Kidney (tissue), 14 donors: ENCODE results near the gene URM1. TPM values are rescaled to one million over a fixed set of nuclear protein-coding genes. Genes with fewer than 3 reads are reported as not detected.
A peak's percentile ranks its signal among the peaks of the same experiment; 100 is the strongest.
"Not testable (repeated sequence)": the region's sequence is repeated elsewhere in the genome, so short reads cannot be mapped to it uniquely, and the experiment has no call there.

Source experiments
- DNase-seq, 5 donors: peaks; one replicate each; pipeline ENCODE4 v3.0.0-alpha.2; 2013 to 2020
- FAIRE-seq: peaks from 2 replicates; lab custom pipeline; 2012; peaks lifted over from hg19 to GRCh38; lab: Jason Lieb, UNC
- H3K27ac ChIP-seq, 2 donors: one replicate each; pipeline ENCODE4 v1.7.0; 2013; ENCODE audit warnings: low read depth in 2 of 2, low read length in 2 of 2, inconsistent platforms in 1 of 2
- H3K27me3 ChIP-seq: one replicate; pipeline ENCODE4 v1.7.1; 2013; ENCODE audit warnings: low read length, inconsistent platforms; ENCODE audit not compliant: control insufficient read depth, insufficient read depth
- H3K36me3 ChIP-seq, 3 donors: one replicate each; pipeline versions ENCODE4 v1.7.0 to v1.7.1; 2013; ENCODE audit warnings: low read length in 3 of 3, control low read depth in 1 of 3, inconsistent platforms in 1 of 3; ENCODE audit not compliant: insufficient read depth in 3 of 3, control insufficient read depth in 2 of 3
- H3K4me1 ChIP-seq, 3 donors: one replicate each; pipeline versions ENCODE4 v1.7.0 to v1.7.1; 2013; ENCODE audit warnings: low read length in 3 of 3, inconsistent platforms in 1 of 3, low read depth in 1 of 3; ENCODE audit not compliant: control insufficient read depth in 2 of 3, insufficient read depth in 2 of 3
- H3K4me3 ChIP-seq, 3 donors: one replicate each; pipeline versions ENCODE4 v1.7.0 to v1.8.1; 2013; ENCODE audit warnings: low read length in 3 of 3, control low read depth in 1 of 3, inconsistent platforms in 1 of 3
- H3K9ac ChIP-seq, 3 donors: one replicate each; pipeline versions ENCODE4 v1.7.0 to v1.7.1; 2013; ENCODE audit warnings: low read length in 3 of 3, control low read depth in 1 of 3, inconsistent platforms in 1 of 3
- H3K9me3 ChIP-seq, 3 donors: one replicate each; pipeline versions ENCODE4 v1.7.0 to v1.7.1; 2013; ENCODE audit warnings: low read length in 3 of 3, control low read depth in 1 of 3, inconsistent platforms in 1 of 3; ENCODE audit not compliant: control insufficient read depth in 2 of 3, insufficient read depth in 1 of 3
- CTCF ChIP-seq: IDR thresholded peaks from 3 replicates; pipeline ENCODE4 v1.5.1; 2012; ENCODE audit warnings: mild to moderate bottlenecking, moderate library complexity, borderline replicate concordance; ENCODE audit not compliant: insufficient read depth; ENCODE audit errors: extremely low read depth
- intact Hi-C: fragments of 100-400 bp; cut with DNase I; formaldehyde crosslinking; loops from one replicate; pipeline ENCODE4 v1.11.1; 2022
- polyA plus RNA-seq: library from polyadenylated mRNA; stranded (reverse); fragments of 350-450 nt; fragmentation: Illumina TruSeq; extraction: RNeasy Lipid Tissue Mini Kit (QIAGEN cat#74804); gene quantifications from one replicate; pipeline ENCODE4 v1.2.3, GENCODE V29; 2014; ENCODE audit warnings: low read depth, low replicate concordance; ENCODE audit not compliant: insufficient read depth
- total RNA-seq: library from RNA; stranded (reverse); fragmentation: NEBNext Ultra II Directional; extraction: Animal tissue kit (Norgen Biotek cat#: 25700); gene quantifications from one replicate; pipeline ENCODE4 v1.2.1, GENCODE V29; 2021
- donor health status: control.
- donor health status: control.
- donor health status: control.
- donor health status: control.
- donor health status: control.
- donor health status: DM: yes; HTN: yes; CAD: no.
- donor health status: Normal renal cell carcinoma (clear cell type).

URM1 gene
- total and polyA plus RNA-seq, 2 donors from 2014 or later = 55.2 to 55.9 TPM

DNA sequence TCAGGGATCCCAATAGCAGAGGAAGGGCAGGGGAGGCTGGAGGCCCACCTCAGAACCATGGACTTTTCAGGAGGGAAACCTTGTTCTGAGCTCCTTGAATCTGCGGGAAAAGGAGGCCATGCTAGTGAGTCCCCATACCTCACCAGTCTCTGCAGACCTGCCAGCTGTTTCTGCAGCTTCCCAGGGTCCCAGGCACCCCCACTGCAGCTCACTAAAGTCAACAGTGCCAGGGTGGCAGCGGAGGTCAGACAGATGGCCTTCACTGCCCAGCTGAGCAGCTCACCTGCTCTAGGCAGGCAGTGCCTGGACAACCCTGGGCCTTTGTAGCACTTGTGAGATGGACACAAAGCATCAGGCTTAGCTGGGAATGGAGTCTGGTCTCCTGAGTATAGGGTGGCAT lies 35.3 kb upstream of the URM1 start:
- no peaks in the 10 kb centered on the region for H3K27me3 ChIP-seq
- H3K4me3 ChIP-seq = no peak overlapping the region
- no peak overlapping the region for H3K9ac ChIP-seq
- H3K9me3 ChIP-seq = no peaks in the 10 kb centered on the region
- FAIRE-seq (no peak), DNase-seq (no peak)
- no peak overlapping the region for H3K27ac ChIP-seq
- peaks cover 0 to 5% (median 0%) of the 10 kb centered on the region in 3 donors for H3K36me3 ChIP-seq
- TF ChIP-seq CTCF = no peak
- intact Hi-C loops = no loop called here
- peaks cover 0 to 4% (median 0%) of the 10 kb centered on the region in 3 donors for H3K4me1 ChIP-seq

GRCh38 chr9:128337936-128338335 lies 33.2 kb upstream of the URM1 start:
- no peak for DNase-seq
- intact Hi-C loops = no loop called here
- H3K36me3 ChIP-seq = peaks cover 0 to 2% (median 0%) of the 10 kb centered on the region in 3 donors
- H3K4me1 ChIP-seq = peaks cover 0 to 8% (median 0%) of the 10 kb centered on the region in 3 donors
- no peaks in the 10 kb centered on the region for H3K9me3 ChIP-seq
- no peak for FAIRE-seq
- no peak overlapping the region for H3K4me3 ChIP-seq
- H3K27ac ChIP-seq = no peak overlapping the region
- no peak overlapping the region for H3K9ac ChIP-seq
- no peak for TF ChIP-seq CTCF
- no peaks in the 10 kb centered on the region for H3K27me3 ChIP-seq

DNA sequence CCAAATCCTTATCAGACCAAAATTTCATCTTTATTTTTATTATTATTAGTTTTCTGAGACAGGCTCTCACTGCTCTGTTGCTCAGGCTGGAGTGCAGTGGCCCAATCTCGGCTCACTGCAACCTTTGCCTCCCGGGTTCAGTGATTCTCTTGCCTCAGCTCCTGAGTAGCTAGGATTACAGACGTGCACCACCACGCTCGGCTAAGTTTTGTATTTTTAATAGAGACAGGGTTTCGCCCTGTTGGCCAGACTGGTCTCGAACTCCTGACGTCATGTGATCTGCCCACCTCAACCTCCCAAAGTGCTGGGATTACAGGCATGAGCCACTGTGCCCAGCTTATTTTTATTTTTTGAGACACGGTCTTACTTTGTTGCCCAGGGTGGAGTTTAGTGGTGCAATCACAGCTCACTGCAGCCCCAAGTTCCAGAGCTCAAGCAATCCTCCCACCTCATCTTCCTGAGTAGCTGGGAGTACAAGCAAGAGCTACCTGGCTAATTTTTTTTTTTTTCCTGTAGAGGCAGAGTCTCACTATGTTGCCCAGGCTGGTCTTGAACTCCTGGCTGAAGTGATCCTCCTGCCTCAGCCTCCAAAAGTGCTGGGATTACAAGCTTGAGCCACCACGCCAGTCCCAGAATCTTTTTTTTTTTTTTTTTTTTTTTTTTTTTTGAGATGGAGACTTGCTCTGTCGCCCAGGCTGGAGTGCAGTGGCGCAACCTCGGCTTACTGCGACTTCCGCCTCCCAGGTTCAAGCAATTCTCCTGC lies 32.1 kb upstream of the URM1 start:
- FAIRE-seq, H3K4me1 ChIP-seq, H3K36me3 ChIP-seq, intact Hi-C loops, H3K9ac ChIP-seq, H3K27me3 ChIP-seq, H3K9me3 ChIP-seq, H3K27ac ChIP-seq, H3K4me3 ChIP-seq: not testable (repeated sequence)
- DNase-seq = peak in 3 of 5 donors; percentile 33 to 41 (median 38)

- peak within 1 kb of the TSS; percentile 50 to 77 (median 72) for H3K4me3 ChIP-seq
- intact Hi-C loops = no loop called here
- H3K36me3 ChIP-seq = peaks cover 0 to 8% (median 7%) of the 10 kb centered on the region in 3 donors
- peak; percentile 73 to 90 (median 87) for DNase-seq
- peaks cover 0 to 8% (median 0%) of the 10 kb centered on the region in 3 donors for H3K4me1 ChIP-seq
- no peaks in the 10 kb centered on the region for H3K9me3 ChIP-seq
- peak within 1 kb of the TSS; percentile 51 to 77 for H3K27ac ChIP-seq
- peak within 1 kb of the TSS in 2 of 3 donors; percentile 63 to 78 for H3K9ac ChIP-seq
- no peak for FAIRE-seq
- H3K27me3 ChIP-seq = no peaks in the 10 kb centered on the region
- TF ChIP-seq CTCF = no peak
Observed at GRCh38 chr9:128339761-128340690, 31.1 kb upstream of the URM1 start, which contains the start of gene SLC27A4. Gene SLC27A4 (plus strand): TSS chr9:128340527. CDS start chr9:128343133, 2,606 bp downstream.
